HEK293 (cell line): ENCODE data around the gene GRB7.

Experiments used
- ZNF350 ChIP-seq: fragments of 450-650 bp; formaldehyde crosslinking; IDR thresholded peaks from 2 replicates; pipeline ENCODE4 v1.5.0; 2017; ENCODE audit warnings: missing biosample characterization, mild to moderate bottlenecking, missing genetic modification characterization
- ZNF416 ChIP-seq: fragments of 450-650 bp; formaldehyde crosslinking; IDR thresholded peaks from 2 replicates; pipeline ENCODE4 v1.5.1; 2016; ENCODE audit warnings: missing biosample characterization, missing genetic modification characterization
- ZNF544 ChIP-seq: fragments of 450-650 bp; formaldehyde crosslinking; IDR thresholded peaks from 2 replicates; pipeline ENCODE4 v1.5.0; 2017; ENCODE audit warnings: missing biosample characterization, missing genetic modification characterization
- ZNF549 ChIP-seq: fragments of 450-650 bp; IDR thresholded peaks from 2 replicates; pipeline ENCODE4 v1.5.1; 2018; ENCODE audit warnings: missing biosample characterization, missing genetic modification characterization, mild to moderate bottlenecking, inconsistent platforms, moderate library complexity
- TF ChIP-seq, protein P1 (sequence below): fragments of 450-650 bp; formaldehyde crosslinking; IDR thresholded peaks from 2 replicates; pipeline ENCODE4 v1.5.1; 2016; ENCODE audit warnings: missing biosample characterization, missing genetic modification characterization
- TF ChIP-seq, protein P2 (sequence below): fragments of 450-650 bp; formaldehyde crosslinking; IDR thresholded peaks from 2 replicates; pipeline ENCODE4 v1.5.1; 2016; ENCODE audit warnings: missing biosample characterization, missing genetic modification characterization
- TF ChIP-seq, protein P3 (sequence below): fragments of 450-650 bp; formaldehyde crosslinking; IDR thresholded peaks from 2 replicates; pipeline ENCODE4 v1.5.1; 2016; ENCODE audit warnings: missing biosample characterization, missing genetic modification characterization

DNA sequence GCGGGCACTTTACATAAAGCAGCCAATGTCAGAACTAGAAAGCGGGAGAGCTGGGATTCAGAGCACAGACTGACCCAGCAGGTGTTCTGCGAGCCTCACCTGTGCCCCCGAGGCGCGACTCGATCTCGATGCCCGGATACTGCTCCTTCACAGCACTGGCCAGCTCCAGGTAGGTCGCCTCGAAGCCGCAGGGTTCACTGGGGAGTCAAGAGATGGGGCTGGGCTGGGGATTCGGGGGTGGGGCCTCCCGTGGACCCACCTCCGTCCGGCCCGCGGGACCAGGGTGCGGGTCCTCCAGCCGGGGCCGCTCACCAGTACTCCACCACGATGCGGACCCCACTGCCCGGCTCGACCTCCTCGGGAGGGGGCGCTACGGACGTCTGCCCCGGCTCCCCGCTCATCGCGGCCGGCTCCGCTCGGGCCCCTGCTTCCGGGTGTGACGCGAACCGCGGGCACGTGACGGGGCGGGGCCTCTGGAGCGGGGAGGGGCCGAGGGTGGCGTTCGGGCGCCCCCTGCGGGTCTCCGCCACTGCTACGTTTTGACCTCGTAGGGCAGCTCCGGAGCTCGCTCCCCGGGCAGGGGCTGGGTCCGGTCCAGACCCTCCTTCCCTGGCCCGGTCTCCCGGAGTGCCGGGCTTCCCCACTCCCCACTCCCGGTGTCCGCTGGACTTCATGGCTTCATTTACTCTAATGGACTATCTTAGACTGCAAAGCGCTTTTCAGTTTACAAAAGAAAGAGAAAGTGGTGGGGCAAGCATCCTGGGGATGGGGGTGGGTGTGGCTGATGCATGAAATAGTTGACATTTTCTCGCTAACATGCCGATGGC lies 7.4 kb upstream of the GRB7 start, which contains the start of gene MIEN1:
- TF ChIP-seq ZNF544 (tag by site-specific recombination) = no peak
- TF ChIP-seq, protein P1, sequence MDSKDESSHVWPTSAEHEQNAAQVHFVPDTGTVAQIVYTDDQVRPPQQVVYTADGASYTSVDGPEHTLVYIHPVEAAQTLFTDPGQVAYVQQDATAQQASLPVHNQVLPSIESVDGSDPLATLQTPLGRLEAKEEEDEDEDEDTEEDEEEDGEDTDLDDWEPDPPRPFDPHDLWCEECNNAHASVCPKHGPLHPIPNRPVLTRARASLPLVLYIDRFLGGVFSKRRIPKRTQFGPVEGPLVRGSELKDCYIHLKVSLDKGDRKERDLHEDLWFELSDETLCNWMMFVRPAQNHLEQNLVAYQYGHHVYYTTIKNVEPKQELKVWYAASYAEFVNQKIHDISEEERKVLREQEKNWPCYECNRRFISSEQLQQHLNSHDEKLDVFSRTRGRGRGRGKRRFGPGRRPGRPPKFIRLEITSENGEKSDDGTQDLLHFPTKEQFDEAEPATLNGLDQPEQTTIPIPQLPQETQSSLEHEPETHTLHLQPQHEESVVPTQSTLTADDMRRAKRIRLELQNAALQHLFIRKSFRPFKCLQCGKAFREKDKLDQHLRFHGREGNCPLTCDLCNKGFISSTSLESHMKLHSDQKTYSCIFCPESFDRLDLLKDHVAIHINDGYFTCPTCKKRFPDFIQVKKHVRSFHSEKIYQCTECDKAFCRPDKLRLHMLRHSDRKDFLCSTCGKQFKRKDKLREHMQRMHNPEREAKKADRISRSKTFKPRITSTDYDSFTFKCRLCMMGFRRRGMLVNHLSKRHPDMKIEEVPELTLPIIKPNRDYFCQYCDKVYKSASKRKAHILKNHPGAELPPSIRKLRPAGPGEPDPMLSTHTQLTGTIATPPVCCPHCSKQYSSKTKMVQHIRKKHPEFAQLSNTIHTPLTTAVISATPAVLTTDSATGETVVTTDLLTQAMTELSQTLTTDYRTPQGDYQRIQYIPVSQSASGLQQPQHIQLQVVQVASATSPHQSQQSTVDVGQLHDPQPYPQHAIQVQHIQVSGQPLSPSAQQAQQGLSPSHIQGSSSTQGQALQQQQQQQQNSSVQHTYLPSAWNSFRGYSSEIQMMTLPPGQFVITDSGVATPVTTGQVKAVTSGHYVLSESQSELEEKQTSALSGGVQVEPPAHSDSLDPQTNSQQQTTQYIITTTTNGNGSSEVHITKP = 0 out of 2 replicates have a peak, but pooled peaks have one; percentile 19
- TF ChIP-seq, protein P2, sequence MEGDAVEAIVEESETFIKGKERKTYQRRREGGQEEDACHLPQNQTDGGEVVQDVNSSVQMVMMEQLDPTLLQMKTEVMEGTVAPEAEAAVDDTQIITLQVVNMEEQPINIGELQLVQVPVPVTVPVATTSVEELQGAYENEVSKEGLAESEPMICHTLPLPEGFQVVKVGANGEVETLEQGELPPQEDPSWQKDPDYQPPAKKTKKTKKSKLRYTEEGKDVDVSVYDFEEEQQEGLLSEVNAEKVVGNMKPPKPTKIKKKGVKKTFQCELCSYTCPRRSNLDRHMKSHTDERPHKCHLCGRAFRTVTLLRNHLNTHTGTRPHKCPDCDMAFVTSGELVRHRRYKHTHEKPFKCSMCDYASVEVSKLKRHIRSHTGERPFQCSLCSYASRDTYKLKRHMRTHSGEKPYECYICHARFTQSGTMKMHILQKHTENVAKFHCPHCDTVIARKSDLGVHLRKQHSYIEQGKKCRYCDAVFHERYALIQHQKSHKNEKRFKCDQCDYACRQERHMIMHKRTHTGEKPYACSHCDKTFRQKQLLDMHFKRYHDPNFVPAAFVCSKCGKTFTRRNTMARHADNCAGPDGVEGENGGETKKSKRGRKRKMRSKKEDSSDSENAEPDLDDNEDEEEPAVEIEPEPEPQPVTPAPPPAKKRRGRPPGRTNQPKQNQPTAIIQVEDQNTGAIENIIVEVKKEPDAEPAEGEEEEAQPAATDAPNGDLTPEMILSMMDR (tag by site-specific recombination) = peak; percentile 93
- TF ChIP-seq, protein P3, sequence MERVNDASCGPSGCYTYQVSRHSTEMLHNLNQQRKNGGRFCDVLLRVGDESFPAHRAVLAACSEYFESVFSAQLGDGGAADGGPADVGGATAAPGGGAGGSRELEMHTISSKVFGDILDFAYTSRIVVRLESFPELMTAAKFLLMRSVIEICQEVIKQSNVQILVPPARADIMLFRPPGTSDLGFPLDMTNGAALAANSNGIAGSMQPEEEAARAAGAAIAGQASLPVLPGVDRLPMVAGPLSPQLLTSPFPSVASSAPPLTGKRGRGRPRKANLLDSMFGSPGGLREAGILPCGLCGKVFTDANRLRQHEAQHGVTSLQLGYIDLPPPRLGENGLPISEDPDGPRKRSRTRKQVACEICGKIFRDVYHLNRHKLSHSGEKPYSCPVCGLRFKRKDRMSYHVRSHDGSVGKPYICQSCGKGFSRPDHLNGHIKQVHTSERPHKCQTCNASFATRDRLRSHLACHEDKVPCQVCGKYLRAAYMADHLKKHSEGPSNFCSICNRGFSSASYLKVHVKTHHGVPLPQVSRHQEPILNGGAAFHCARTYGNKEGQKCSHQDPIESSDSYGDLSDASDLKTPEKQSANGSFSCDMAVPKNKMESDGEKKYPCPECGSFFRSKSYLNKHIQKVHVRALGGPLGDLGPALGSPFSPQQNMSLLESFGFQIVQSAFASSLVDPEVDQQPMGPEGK = peak; percentile 95
- no peak for TF ChIP-seq ZNF549 (tag by site-specific recombination)
- TF ChIP-seq ZNF416 (tag by site-specific recombination) = no peak
- TF ChIP-seq ZNF350 (tag by site-specific recombination) = no peak
